Inferior parietal cortex (tissue), 1 donor: ENCODE results near the gene COG4.

ENCODE experiments used
- DNase-seq: peaks from one replicate; pipeline ENCODE4 v3.0.0-alpha.2; 2016; ENCODE audit errors: extremely low spot score

COG4 gene

DNA sequence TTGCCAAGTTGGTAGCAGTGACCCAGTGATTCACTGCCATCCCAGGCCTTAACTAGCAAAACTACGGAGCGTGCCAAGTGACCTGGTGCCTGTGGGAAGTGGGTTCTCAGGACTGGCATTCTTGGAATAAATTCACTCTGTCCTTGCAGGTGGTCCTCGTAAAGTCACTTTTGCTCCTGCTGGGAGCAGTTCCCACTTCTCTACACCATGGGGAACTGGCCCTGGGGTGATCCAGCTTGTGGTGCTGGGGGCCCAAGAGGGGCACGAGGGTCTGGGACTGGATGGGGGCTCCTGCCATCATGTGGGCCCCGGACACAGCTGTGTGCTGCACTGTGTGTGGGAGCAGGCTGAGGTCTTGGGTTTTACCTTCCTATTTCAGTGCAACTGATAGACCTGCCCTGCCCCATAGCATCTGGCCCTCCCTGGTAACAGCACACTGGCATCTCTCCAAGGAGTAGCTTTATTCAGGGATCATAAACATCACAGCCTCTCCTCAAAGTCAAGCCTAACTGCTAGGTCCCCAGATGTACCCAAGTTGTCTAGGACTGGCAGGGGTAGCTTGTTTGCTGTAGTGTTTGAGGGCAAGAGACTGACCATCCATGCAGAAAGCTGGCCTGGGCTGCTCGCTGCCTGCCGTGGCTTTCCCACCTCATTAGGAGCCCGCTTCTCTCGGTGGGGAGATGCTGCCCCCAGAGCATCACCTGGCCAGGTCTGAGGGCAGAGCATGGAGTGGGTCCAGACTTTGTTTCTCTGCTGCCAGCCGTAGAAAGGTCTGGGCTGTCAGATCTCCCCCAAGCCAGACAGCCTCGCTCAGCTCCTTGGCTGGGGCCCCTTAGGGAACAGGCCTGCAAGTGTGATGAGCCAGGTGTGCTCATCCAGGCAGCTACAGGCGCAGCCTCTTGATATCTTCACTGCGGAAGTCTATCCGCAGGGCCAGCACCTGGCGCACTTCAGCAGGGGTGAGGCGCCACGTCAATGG, 42.9 kb downstream of the COG4 start:
- DNase-seq = no peak

DNA sequence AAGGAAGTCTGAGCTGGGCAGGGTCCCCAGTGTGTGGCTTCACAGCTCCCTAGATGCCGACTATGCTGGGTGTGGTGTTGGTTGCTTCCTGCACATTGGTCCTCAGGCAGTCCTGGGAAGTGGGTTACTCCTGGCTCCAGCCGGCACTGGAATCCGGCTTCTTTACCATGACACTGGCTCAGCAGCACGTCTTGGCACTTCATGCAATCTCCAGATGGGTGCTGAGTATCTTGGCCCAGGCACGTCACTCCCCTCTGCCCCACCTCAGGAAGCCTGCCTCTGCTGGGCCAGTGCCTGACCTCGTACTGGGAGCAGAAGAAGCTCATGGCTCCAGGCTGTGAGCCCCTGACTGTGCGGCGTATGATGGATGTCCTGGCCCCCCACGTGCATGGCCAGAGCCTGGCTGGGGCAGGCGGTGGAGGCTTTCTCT, 44.4 kb downstream of the COG4 start:
- no peak for DNase-seq

DNA sequence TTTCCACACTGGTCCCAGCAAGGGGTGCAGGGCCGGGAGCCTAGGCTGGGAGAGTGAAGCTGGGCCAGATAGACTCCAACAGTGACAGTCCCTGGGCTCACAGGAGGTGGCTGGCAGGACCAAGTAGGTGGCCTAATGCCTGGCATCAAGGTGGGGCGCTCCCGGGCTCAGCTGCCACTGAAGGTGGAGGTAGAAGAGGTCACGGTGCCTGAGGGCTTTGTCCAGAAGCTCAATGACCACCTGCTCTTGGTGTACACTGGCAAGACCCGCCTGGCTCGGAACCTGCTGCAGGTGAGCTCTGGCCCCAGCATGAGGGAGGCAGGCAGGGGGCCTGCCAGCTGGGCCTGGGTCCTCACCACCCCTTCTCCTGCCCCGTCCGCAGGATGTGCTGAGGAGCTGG, 45.2 kb downstream of the COG4 start:
- DNase-seq = no peak

DNA sequence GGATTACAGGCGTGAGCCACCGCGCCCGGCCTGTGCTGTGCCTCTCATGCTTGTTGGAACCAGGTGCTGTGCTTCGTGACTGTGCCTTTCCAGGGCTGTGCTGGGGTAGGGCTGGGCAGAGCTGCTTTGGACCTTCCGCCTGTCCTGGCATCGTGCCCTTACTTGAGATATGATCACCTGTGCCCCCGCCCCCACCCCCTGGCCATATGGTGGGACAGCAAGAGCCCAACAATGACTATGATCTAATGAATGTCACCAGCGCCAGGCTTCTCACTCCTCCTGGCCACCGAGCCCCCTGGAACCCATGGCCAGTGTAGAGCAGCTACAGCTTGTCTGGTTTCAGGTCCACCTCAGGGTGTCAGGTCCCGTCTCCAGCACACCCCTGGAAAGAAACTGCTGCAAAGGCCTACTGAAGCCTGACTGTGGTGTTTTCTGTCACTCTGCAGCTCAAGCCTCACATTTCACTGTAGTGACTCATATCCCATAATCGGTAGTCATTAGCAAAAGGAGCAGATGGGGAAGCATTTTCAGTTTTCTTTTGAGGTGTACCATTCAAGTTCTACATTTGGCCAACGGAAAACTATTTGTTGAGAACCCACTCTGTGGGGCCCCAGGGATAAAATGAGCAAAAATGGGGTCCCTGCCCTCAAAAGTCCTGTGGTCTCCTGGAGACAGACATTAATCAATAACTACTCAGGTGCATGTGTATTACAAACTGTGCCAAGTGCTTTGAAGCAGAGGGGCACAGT, 46.9 kb downstream of the COG4 start:
- DNase-seq = peak; percentile 29

DNA sequence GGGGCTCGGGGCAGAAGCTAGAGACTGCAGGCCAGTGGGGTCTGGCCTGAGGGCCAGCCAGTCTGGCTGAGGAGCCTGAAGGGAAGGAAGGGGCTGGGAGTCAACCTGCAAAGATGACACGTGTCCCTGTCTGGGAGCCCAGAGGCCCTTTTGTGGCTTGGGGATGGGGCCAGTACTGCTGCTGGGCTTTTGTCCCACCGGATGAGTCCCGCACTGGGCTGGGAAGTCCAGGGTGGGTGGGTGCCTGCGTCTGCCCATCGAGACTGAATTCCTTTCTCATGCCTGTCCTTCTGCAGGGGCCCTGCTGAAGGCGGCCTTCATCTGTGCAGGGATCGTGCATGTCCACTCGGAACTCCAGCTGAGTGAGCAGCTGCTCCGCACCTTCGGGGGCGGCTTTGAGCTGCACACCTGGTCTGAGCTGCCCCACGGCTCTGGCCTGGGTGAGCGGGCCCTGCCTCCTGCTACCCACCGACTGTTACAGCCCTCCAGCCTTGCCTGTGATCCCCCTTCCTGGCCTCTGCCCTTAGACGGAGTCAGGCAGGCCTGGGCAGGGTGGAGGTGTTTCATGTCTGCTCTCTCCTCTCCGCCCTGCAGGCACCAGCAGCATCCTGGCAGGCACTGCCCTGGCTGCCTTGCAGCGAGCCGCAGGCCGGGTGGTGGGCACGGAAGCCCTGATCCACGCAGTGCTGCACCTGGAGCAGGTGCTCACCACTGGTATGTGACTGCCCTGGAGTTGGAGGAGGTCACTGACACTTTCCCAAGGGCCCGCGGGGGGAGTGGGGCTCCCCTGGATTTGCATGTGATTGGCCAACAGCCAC, 48.1 kb downstream of the COG4 start:
- DNase-seq = no peak

DNA sequence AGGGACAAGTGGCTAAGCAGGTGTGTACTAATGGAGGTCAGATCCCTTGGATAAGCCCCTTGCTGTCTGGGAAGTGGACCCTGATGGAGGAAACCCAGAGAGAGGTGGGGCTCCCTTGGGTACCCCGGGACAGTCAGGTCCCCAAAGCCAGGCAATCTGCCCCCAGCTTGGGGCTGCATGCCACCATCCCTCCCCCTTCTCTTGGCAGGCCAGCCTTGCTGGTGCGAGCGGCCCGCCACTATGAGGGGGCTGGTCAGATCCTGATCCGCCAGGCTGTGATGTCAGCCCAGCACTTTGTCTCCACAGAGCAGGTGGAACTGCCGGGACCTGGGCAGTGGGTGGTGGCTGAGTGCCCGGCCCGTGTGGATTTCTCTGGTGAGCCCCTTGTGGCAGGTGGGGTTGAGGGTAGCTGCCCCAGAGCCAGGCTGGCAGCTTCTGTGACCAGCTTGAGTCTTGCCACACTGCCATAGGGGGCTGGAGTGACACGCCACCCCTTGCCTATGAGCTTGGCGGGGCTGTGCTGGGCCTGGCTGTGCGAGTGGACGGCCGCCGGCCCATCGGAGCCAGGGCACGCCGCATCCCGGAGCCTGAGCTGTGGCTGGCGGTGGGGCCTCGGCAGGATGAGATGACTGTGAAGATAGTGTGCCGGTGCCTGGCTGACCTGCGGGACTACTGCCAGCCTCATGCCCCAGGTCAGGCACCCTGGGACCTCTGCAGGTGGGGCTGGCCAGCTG, 48.9 kb downstream of the COG4 start:
- no peak for DNase-seq

DNA sequence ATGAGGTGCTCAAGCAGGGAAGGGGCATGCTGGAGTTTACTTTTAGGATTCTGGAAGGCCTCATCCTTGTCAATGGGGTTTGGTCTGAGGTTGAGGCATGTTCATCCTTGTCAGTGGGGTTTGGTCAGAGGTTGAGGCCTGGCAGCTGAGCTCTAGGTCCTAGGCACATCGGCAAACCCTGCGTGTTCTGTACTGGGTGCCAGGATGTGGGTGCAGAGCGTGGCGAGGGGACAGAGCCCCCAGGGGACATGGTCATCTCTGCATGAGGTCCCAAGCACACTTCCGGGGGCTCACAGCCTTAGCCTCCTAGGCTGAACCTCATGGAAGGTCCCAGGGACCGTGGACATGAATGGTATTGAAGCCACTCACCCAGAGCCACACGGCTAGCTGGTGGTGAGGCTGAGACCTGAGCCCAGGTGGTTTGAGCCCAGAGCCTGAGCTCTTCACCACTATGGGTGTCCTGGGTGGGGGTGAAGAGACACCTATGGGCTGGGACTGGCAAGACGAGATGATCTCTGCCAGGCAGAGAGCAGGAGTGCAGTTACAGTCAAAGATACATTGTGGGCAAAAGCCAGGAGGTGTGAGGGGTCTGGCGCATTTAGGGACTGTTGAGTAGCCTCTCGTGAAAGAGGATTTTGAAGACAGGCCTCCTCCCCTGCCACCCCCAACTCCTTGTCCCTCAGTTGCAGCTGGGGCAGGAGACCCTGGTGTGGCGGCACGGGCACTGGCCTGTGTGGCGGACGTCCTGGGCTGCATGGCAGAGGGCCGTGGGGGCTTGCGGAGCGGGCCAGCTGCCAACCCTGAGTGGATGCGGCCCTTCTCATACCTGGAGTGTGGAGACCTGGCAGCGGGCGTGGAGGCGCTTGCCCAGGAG, 49.7 kb downstream of the COG4 start:
- no peak for DNase-seq

DNA sequence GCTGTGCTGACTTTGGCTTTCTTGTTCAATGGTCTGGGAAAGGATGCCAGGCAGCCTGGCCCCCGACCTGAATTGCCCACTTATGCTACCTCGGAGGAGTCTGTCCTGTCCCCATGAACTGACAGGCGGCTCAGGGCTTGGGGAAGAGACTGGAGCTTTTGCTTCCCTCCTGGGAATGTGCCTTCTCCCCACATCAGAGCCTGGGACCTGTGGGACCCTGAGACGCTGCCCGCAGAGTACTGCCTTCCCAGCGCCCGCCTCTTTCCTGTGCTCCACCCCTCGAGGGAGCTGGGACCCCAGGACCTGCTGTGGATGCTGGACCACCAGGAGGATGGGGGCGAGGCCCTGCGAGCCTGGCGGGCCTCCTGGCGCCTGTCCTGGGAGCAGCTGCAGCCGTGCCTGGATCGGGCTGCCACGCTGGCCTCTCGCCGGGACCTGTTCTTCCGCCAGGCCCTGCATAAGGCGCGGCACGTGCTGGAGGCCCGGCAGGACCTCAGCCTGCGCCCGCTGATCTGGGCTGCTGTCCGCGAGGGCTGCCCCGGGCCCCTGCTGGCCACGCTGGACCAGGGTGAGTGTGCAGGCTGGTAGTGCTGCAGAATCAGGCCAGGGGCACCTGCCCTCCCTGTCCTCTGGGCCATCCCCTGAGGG, 50.4 kb downstream of the COG4 start:
- DNase-seq = no peak

DNA sequence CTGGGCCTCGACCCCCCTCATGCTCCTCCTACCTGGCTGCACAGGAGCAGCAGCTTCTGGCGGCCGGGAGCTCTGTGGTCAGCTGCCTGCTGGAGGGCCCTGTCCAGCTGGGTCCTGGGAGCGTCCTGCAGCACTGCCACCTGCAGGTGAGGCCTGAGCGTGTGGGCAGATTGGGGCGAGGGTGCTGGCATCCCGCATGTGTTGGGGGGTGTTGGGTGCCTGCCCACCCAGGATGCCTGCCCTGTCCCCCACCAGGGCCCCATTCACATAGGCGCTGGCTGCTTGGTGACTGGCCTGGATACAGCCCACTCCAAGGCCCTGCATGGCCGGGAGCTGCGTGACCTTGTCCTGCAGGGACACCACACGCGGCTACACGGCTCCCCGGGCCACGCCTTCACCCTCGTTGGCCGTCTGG, 52.4 kb downstream of the COG4 start:
- DNase-seq = no peak

DNA sequence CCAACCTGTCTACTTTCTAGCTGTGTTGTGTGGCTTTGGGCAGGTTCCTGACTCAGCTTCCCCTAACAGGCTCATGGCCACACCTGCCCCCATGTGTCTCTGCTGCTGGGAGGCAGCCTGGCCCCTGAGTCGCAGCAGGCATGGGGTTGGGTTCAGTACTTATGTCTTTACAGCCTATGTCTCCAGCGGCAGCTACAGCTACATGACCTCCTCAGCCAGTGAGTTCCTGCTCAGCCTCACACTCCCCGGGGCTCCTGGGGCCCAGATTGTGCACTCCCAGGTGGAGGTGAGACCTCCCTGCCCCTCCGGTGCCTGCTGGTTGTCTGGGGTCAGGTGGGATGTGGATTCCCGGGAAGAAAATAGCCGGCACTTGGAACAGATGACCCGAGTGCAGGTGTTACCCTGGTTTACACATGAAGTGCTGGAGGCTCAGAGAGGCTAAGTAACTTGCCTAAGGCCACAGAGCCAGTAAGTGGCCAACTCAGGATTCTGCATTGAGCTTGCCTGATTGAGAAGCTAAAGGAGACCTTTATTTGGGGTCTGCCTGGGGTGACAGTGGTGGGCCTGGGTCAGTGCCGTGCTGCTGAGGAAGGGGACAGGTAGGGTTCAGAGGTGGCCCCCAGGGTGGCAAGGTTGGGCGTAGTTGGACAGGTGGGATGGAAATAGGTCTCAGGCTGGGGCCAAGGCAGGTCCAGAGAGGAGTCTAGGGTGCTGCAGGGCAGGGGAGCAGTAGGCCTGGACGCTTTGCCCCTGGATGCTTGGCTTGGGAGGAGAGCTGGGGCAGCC, 53.0 kb downstream of the COG4 start:
- no peak for DNase-seq

DNA sequence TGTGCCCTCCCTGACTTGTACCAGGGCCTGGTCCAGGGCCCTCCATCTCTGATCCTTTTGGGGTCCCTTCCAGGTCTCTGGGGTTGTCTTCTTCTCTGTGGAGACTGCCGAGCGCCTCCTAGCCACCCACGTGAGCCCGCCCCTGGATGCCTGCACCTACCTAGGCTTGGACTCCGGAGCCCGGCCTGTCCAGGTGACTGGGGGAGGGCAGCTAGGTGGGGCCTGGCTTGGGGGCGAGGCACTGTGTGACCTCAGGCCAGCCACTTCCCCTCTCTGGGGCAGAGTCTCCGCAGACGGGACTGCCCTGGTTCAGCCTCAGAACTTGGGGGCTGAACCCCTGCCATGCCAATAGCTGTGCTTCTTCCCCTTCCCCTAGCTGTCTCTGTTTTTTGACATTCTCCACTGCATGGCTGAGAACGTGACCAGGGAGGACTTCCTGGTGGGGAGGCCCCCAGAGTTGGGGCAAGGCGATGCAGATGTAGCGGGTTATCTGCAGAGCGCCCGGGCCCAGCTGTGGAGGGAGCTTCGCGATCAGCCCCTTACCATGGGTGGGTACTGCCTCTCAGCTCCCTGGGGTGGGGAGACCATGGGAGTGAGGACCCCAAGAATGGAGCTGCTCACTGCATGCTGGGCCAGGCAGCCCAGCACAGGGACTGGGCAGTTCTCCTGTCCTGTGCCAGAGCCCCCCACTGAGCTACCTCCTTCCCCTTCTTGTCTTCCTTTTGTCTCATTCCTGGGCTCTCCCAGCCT, 54.4 kb downstream of the COG4 start:
- no peak for DNase-seq

DNA sequence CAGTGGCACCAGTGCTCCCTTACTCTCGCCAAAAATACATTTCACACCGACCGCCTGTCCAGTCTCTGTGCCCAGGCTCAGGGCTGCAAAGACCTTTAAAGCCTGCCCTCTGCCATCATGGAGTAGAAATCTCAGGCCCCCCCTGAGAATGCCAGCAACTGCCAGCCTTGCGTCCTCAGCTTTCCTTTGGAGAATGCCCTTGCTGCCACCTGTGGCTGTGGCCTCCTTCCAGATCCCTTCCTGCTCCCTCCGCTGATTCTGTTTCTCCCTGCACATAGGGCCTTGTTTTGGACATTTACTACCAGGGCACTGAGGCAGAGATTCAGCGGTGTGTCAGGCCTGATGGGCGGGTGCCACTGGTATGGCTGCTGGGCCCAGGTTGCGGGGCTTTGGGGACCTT, 55.7 kb downstream of the COG4 start:
- no peak for DNase-seq

DNA sequence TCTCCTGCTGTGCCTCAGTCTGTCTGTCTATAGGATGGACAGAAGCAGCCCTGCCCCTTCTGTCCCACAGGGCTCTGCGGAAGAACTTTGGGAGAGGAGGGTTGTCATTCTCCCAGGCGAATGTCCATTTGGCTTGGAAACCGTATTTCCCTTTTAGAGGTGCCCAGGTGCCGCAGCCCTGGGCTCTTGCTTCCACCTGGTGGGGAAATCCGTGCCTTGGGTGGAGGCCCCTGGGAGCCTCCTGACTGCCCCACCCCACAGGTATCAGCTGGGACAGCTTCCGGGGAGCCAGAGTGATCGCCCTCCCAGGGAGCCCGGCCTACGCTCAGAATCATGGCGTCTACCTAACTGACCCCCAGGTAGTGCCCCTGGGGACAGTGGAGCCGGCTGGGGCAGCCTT, 56.2 kb downstream of the COG4 start:
- no peak for DNase-seq

DNA sequence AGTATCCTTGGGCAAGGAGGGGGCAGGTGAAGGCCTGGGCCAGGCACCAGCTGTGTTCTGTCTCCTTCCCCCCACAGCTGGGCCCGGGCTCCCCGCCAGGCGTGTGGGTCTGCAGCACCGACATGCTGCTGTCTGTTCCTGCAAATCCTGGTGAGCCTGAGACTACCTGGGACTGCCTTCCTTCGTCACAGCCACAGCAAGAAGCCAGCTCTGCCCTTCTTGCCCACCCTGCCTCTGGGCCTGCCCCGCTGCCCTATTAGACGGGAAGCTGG, 56.6 kb downstream of the COG4 start:
- no peak for DNase-seq

DNA sequence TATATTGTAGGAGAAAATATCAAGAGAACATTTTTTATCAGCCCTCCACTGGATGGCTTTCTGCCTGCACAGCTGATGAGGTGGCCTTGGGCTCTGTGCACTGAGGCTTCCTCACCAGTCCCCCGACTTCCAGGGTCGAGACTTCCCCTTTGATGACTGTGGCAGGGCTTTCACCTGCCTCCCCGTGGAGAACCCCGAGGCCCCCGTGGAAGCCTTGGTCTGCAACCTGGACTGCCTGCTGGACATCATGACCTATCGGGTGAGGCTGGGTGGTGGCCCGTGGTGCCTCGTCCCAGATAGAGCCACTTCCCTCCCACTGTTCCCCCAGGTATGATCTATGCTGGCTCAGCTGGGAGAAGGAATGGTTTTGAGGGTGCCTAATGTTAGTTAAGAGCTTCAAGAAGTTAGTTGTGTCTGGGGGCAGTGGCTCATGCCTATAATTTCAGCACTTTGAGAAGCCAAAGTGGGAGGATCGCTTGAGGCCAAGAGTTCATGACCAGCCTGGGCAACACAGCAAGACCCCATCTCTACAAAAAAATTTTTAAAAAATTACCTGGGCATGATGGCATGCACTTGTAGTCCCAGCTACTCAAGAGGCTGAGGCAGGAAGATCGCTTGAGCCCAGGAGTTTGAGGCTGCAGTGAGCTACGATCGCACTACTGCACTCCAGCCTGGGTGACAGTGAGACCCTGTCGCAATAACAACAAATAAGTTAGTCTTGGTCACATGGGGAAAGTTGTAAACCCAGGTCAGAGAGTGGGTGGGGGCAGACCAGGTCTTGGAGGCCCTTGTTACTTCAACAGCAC, 57.2 kb downstream of the COG4 start:
- no peak for DNase-seq

DNA sequence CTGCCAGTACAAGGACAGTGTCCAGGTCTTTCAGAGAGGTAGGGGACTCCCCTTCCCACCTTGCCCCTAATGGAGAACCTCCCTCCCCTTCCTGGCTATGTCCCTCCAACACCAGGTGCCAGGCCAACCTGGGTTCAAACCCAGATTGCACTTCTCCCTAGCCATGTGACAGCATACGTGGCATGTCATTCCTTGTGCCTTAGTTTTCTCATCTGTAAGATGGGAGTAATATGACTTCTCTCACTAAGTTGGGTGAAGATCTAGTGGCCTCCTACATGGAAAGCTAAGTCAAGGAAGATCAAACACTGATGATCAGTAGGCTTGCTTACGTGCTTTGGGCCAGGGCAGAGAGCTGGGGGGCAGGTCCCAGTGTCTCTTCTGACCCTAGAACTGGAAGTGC, 60.1 kb downstream of the COG4 start:
- no peak for DNase-seq

DNA sequence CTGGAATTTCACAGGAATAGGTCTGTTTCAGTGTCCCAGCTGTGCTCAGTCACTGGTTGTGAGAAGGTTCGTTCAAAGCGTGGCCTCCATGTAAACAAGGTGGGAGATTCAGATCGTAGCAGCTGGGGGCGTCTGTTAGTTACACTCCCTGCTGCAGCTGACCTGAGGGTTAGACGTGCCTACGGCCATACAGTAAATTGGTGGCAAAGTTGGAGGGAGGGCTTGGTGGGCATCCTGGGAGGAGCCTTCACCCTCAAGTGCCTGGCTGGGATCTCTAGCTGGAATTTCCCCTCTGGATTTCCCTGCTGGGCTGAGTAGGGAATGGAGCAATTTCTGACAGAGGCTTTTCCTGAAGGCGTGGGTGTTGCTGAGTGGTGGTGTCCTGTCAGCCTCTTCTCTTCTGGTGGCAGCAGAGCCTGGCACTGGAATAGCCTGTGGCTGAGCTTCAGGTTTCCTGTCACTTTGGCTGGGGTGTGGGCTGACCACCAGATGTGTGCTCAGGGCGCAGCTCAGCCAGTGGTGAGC, 62.6 kb downstream of the COG4 start:
- no peak for DNase-seq
